ENCODE data around the gene SHMT2.

DNA sequence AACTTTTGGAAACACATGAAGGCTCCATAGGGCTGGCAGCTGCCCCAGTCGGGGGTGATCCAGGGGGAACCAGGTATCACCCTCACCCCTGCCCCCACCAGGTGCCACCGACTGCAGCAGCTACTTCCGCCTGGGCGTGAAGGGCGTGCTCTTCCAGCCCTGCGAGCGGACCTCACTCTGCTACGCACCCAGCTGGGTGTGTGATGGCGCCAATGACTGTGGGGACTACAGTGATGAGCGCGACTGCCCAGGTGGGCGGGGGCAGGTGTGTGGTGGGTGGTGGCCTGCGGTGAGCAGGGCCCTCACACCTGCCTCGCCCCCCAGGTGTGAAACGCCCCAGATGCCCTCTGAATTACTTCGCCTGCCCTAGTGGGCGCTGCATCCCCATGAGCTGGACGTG is 35.3 kb upstream of the SHMT2 start:
- TF ChIP-seq SUZ12 (IDR thresholded peaks at IDR 0.05; ENCODE audit: extremely low read depth, insufficient read depth, insufficient read length) (no peak), YY1 (IDR thresholded peaks at IDR 0.05; ENCODE audit: insufficient read depth, insufficient read length) (no peak)

Measured in NT2/D1 (cell line).